HAP-1 (cell line): ENCODE data around the gene AGAP1.

Experiments used
- DNase-seq, 2 experiments: peaks; one replicate each; pipeline ENCODE4 v3.0.0-alpha.2; 2016 to 2020; ENCODE audit warnings: low spot score in 2 of 2
- H3K27me3 ChIP-seq: fragments of 250-450 bp; sonication (Bioruptor Pico); 2 replicates; pipeline ENCODE4 v1.5.1; 2020; ENCODE audit warnings: low read depth, mild to moderate bottlenecking, moderate library complexity
- H3K36me3 ChIP-seq: fragments of 250-450 bp; sonication (Bioruptor Pico); replicated peaks from 2 replicates; pipeline ENCODE4 v1.5.1; 2020; ENCODE audit warnings: mild to moderate bottlenecking
- H3K4me1 ChIP-seq: fragments of 250-450 bp; sonication (Bioruptor Pico); 2 replicates; pipeline ENCODE4 v1.5.1; 2020; ENCODE audit warnings: mild to moderate bottlenecking
- H3K4me3 ChIP-seq: fragments of 250-450 bp; sonication (Bioruptor Pico); 2 replicates; pipeline ENCODE4 v1.5.1; 2020; ENCODE audit warnings: mild to moderate bottlenecking, moderate library complexity
- H3K9me3 ChIP-seq: fragments of 250-450 bp; sonication (Bioruptor Pico); 2 replicates; pipeline ENCODE4 v1.5.1; 2020; ENCODE audit warnings: mild to moderate bottlenecking, moderate library complexity
- in situ Hi-C: fragments of 300-500 bp; cut with MboI; formaldehyde crosslinking; loops from 3 replicates; pipeline ENCODE4 v1.14.3; 2020; ENCODE audit warnings: low sequenced_read_pairs, inconsistent platforms, mixed read lengths

The AGAP1 gene

GRCh38 chr2:236113948-236114347, 620.1 kb downstream of the AGAP1 start:
- no peaks in the 10 kb centered on the region for H3K9me3 ChIP-seq
- no peaks in the 10 kb centered on the region for H3K36me3 ChIP-seq
- H3K27me3 ChIP-seq, result no peaks in the 10 kb centered on the region
- no peak for DNase-seq
- in situ Hi-C loops, result no loop called here
- no peaks in the 10 kb centered on the region for H3K4me1 ChIP-seq
- no peak overlapping the region for H3K4me3 ChIP-seq

GRCh38 chr2:236114959-236115358, 621.1 kb downstream of the AGAP1 start:
- no peak overlapping the region for H3K4me3 ChIP-seq
- in situ Hi-C loops, result no loop called here
- no peaks in the 10 kb centered on the region for H3K36me3 ChIP-seq
- no peak for DNase-seq
- no peaks in the 10 kb centered on the region for H3K9me3 ChIP-seq
- H3K4me1 ChIP-seq, result no peaks in the 10 kb centered on the region
- H3K27me3 ChIP-seq, result no peaks in the 10 kb centered on the region

GRCh38 chr2:236117401-236117800, 623.6 kb downstream of the AGAP1 start:
- no peak for DNase-seq
- in situ Hi-C loops, result no loop called here
- H3K27me3 ChIP-seq, result no peaks in the 10 kb centered on the region
- no peaks in the 10 kb centered on the region for H3K4me1 ChIP-seq
- no peaks in the 10 kb centered on the region for H3K36me3 ChIP-seq
- H3K9me3 ChIP-seq, result no peaks in the 10 kb centered on the region
- no peak overlapping the region for H3K4me3 ChIP-seq

- H3K9me3 ChIP-seq, result no peaks in the 10 kb centered on the region
- DNase-seq, result peak in 1 of 2 experiments; percentile 5
- H3K27me3 ChIP-seq, result no peaks in the 10 kb centered on the region
- H3K4me1 ChIP-seq, result no peaks in the 10 kb centered on the region
- H3K36me3 ChIP-seq, result no peaks in the 10 kb centered on the region
- no peak overlapping the region for H3K4me3 ChIP-seq
- in situ Hi-C loops, result no loop called here
Measured at GRCh38 chr2:236117861-236118269, 624.0 kb downstream of the AGAP1 start.

- Histone ChIP-seq H3K4me1 (no peaks in the 10 kb centered on the region), H3K9me3 (no peaks in the 10 kb centered on the region), H3K36me3 (no peaks in the 10 kb centered on the region), H3K27me3 (no peaks in the 10 kb centered on the region), H3K4me3 (no peak overlapping the region)
- in situ Hi-C loops, result no loop called here
- DNase-seq, result no peak
Measured at GRCh38 chr2:236119003-236119402, 625.2 kb downstream of the AGAP1 start.

GRCh38 chr2:236119476-236119875, 625.6 kb downstream of the AGAP1 start:
- Histone ChIP-seq H3K4me3 (no peak overlapping the region), H3K4me1 (no peaks in the 10 kb centered on the region), H3K27me3 (no peaks in the 10 kb centered on the region), H3K9me3 (no peaks in the 10 kb centered on the region), H3K36me3 (no peaks in the 10 kb centered on the region)
- in situ Hi-C loops, result no loop called here
- DNase-seq, result no peak

GRCh38 chr2:236120141-236120601, 626.3 kb downstream of the AGAP1 start:
- no peak for DNase-seq
- Histone ChIP-seq H3K4me1 (no peaks in the 10 kb centered on the region), H3K9me3 (no peaks in the 10 kb centered on the region), H3K27me3 (no peaks in the 10 kb centered on the region), H3K36me3 (no peaks in the 10 kb centered on the region), H3K4me3 (no peak overlapping the region)
- in situ Hi-C loops, result no loop called here

- H3K4me1 ChIP-seq, result no peaks in the 10 kb centered on the region
- no peak overlapping the region for H3K4me3 ChIP-seq
- no peak for DNase-seq
- in situ Hi-C loops, result no loop called here
- no peaks in the 10 kb centered on the region for H3K27me3 ChIP-seq
- H3K36me3 ChIP-seq, result no peaks in the 10 kb centered on the region
- H3K9me3 ChIP-seq, result no peaks in the 10 kb centered on the region
Measured at GRCh38 chr2:236120829-236121228, 627.0 kb downstream of the AGAP1 start.

- Histone ChIP-seq H3K9me3 (no peaks in the 10 kb centered on the region), H3K27me3 (no peaks in the 10 kb centered on the region), H3K36me3 (no peaks in the 10 kb centered on the region), H3K4me3 (no peak overlapping the region), H3K4me1 (no peaks in the 10 kb centered on the region)
- in situ Hi-C loops, result no loop called here
- DNase-seq, result no peak
Measured at GRCh38 chr2:236121546-236121945, 627.7 kb downstream of the AGAP1 start.

- in situ Hi-C loops, result no loop called here
- no peaks in the 10 kb centered on the region for H3K9me3 ChIP-seq
Measured at GRCh38 chr2:236122236-236122635, 628.4 kb downstream of the AGAP1 start.

GRCh38 chr2:236123716-236124115, 629.9 kb downstream of the AGAP1 start:
- H3K9me3 ChIP-seq, result no peaks in the 10 kb centered on the region
- no peaks in the 10 kb centered on the region for H3K36me3 ChIP-seq
- no peak for DNase-seq
- H3K27me3 ChIP-seq, result no peaks in the 10 kb centered on the region
- in situ Hi-C loops, result no loop called here
- no peak overlapping the region for H3K4me3 ChIP-seq
- no peaks in the 10 kb centered on the region for H3K4me1 ChIP-seq

More at GRCh38 chr2:236122236-236122635, 628.4 kb downstream of the AGAP1 start:
- Histone ChIP-seq H3K27me3 (no peaks in the 10 kb centered on the region), H3K4me1 (no peaks in the 10 kb centered on the region), H3K4me3 (no peak overlapping the region), H3K36me3 (no peaks in the 10 kb centered on the region)
- no peak for DNase-seq

GRCh38 chr2:236124182-236124893, 630.5 kb downstream of the AGAP1 start:
- Histone ChIP-seq H3K4me3 (no peak overlapping the region), H3K4me1 (no peaks in the 10 kb centered on the region), H3K27me3 (no peaks in the 10 kb centered on the region), H3K9me3 (no peaks in the 10 kb centered on the region), H3K36me3 (no peaks in the 10 kb centered on the region)
- in situ Hi-C loops, result no loop called here
- no peak for DNase-seq

GRCh38 chr2:236125541-236125940, 631.7 kb downstream of the AGAP1 start:
- no peaks in the 10 kb centered on the region for H3K36me3 ChIP-seq
- no peaks in the 10 kb centered on the region for H3K4me1 ChIP-seq
- H3K4me3 ChIP-seq, result no peak overlapping the region
- H3K27me3 ChIP-seq, result no peaks in the 10 kb centered on the region
- in situ Hi-C loops, result no loop called here
- no peaks in the 10 kb centered on the region for H3K9me3 ChIP-seq
- no peak for DNase-seq

- H3K4me1 ChIP-seq, result no peaks in the 10 kb centered on the region
- H3K36me3 ChIP-seq, result no peaks in the 10 kb centered on the region
- DNase-seq, result no peak
- H3K4me3 ChIP-seq, result no peak overlapping the region
- in situ Hi-C loops, result no loop called here
- H3K9me3 ChIP-seq, result no peaks in the 10 kb centered on the region
- H3K27me3 ChIP-seq, result no peaks in the 10 kb centered on the region
Measured at GRCh38 chr2:236127010-236127409, 633.2 kb downstream of the AGAP1 start.

GRCh38 chr2:236128321-236128720, 634.5 kb downstream of the AGAP1 start:
- H3K4me3 ChIP-seq, result no peak overlapping the region
- in situ Hi-C loops, result no loop called here
- no peak for DNase-seq
- no peaks in the 10 kb centered on the region for H3K4me1 ChIP-seq
- no peaks in the 10 kb centered on the region for H3K36me3 ChIP-seq
- no peaks in the 10 kb centered on the region for H3K9me3 ChIP-seq
- no peaks in the 10 kb centered on the region for H3K27me3 ChIP-seq
